Adrenal gland (tissue), 12 donors: Measurements from ENCODE around the gene ATXN7L1. TPM values are rescaled to one million over a fixed set of nuclear protein-coding genes. Genes with fewer than 3 reads are reported as not detected.

Experiments used
- DNase-seq, 7 donors: peaks; one replicate each; pipeline ENCODE4 v3.0.0-alpha.2; 2019 to 2020
- H3K27ac ChIP-seq, 5 donors: fragments of 200-600 bp; sonication (generic) in 4 of 5; 1 replicate in 3 of 5; 2 replicates in 2 of 5; pipeline versions ENCODE4 v1.5.1 to v1.8.0; 2016 to 2020; ENCODE audit warnings: mild to moderate bottlenecking in 1 of 5
- H3K27me3 ChIP-seq: fragments of 200-600 bp; 2 replicates; pipeline ENCODE4 v1.8.0; 2021
- H3K36me3 ChIP-seq, 2 donors: fragments of 200-600 bp; replicated peaks in 1 of 2; 1 replicate in 1 of 2; 2 replicates in 1 of 2; pipeline versions ENCODE4 v1.5.1 to v1.8.0; 2018 to 2022
- H3K4me1 ChIP-seq, 2 donors: fragments of 200-600 bp; replicated peaks in 1 of 2; 1 replicate in 1 of 2; 2 replicates in 1 of 2; pipeline versions ENCODE4 v1.5.1 to v1.8.0; 2018 to 2021
- H3K4me3 ChIP-seq, 4 donors: fragments of 200-600 bp; sonication (generic) in 3 of 4; one replicate each; pipeline ENCODE4 v1.5.1; 2016 to 2018
- H3K9me3 ChIP-seq, 3 donors: fragments of 200-600 bp; sonication (generic) in 1 of 3; replicated peaks in 1 of 3; 1 replicate in 2 of 3; 2 replicates in 1 of 3; pipeline versions ENCODE4 v1.5.1 to v1.8.0; 2016 to 2021
- CTCF ChIP-seq, 6 experiments: fragments of 450-650 bp in 4 of 6; fragments of 200-600 bp in 2 of 6; sonication (generic) in 1 of 6; IDR thresholded peaks; 1 replicate in 5 of 6; 2 replicates in 1 of 6; pipeline versions ENCODE4 v1.5.1 to v1.8.0; 2016 to 2021; ENCODE audit warnings: antibody characterized with exemption in 6 of 6, mild to moderate bottlenecking in 2 of 6, moderate library complexity in 1 of 6
- POLR2A ChIP-seq, 2 donors: fragments of 450-650 bp; IDR thresholded peaks; one replicate each; pipeline ENCODE4 v1.6.1; 2017; ENCODE audit warnings: antibody characterized with exemption in 2 of 2, mild to moderate bottlenecking in 2 of 2, moderate library complexity in 1 of 2
- WGBS, 4 donors: extraction: QIAGEN DNeasy Blood & Tissue Kit in 2 of 4; methylation state at CpG; one replicate each; pipeline versions ENCODE4 v1.1.5 to v1.1.7; 2013 to 2017; 5-methylcytosine and 5-hydroxymethylcytosine counted together
- intact Hi-C, 2 donors: fragments of 100-400 bp; cut with DNase I; formaldehyde crosslinking; loops; one replicate each; pipeline versions ENCODE4 v1.14.1 to v1.15.0; 2022 to 2023
- polyA plus RNA-seq, 3 donors: library from polyadenylated mRNA; stranded (reverse); fragments of 200-250 nt in 2 of 3; fragments of 350-450 nt in 1 of 3; fragmentation: Illumina TruSeq in 1 of 3; extraction: RNeasy Lipid Tissue Mini Kit (QIAGEN cat#74804) in 1 of 3; gene quantifications; one replicate each; pipeline ENCODE4 v1.2.3, GENCODE V29; 2013 to 2014
- total RNA-seq, 9 donors: library from RNA; depleted of rRNA in 4 of 9; stranded (reverse); fragments of >200 nt in 4 of 9; fragments of 120-200 nt in 1 of 9; fragmentation: NEBNext Ultra II Directional in 1 of 9; extraction: Animal tissue kit (Norgen Biotek cat#: 25700) in 1 of 9; gene quantifications; one replicate each; pipeline versions ENCODE4 v1.1.0 to v1.2.4, GENCODE V29; 2013 to 2023
- donor health status: healthy with polysubstance abuse.
- donor health status: Bipolar disorder and iron deficiency.
- donor health status: DM: yes; HTN: yes; CAD: no.
- donor health status: DM: no; HTN: no; CAD: no.
- donor health status: DM: no; HTN: no; CAD: no.
- donor health status: DM: yes; HTN: yes; CAD: no.

ATXN7L1 gene
- total and polyA plus RNA-seq, 12 donors: 3.6 to 24.6 (median 9.0) TPM

- H3K9me3 ChIP-seq: no peaks in the 10 kb centered on the region
- H3K4me1 ChIP-seq: peaks cover 15 to 20% of the 10 kb centered on the region in 2 donors
- TF ChIP-seq CTCF (IDR thresholded peaks at IDR 0.05): no peak
- no peak for TF ChIP-seq POLR2A (IDR thresholded peaks at IDR 0.05)
Observed at GRCh38 chr7:105879782-105880181, 3.4 kb upstream of the ATXN7L1 start.

GRCh38 chr7:105878746-105879605 lies 2.6 kb upstream of the ATXN7L1 start:
- no peak for TF ChIP-seq CTCF (IDR thresholded peaks at IDR 0.05)
- Histone ChIP-seq H3K9me3 (no peaks in the 10 kb centered on the region), H3K27ac (no peak overlapping the region), H3K36me3 (no peaks in the 10 kb centered on the region), H3K4me3 (no peak overlapping the region), H3K27me3 (no peaks in the 10 kb centered on the region), H3K4me1 (peaks cover 16 to 23% of the 10 kb centered on the region in 2 donors)
- intact Hi-C loops: loop anchor here (5.0 to 10.0 kb wide), 3 partner anchors 114 to 224 kb away; no protein-coding TSS in a partner anchor
- WGBS, 4 donors: 85 to 95% (median 92%) methylated on average over 2 of the region's 2 CpGs
- no peak for DNase-seq

More at GRCh38 chr7:105879782-105880181, 3.4 kb upstream of the ATXN7L1 start:
- intact Hi-C loops: loop anchor here (5.0 to 10.0 kb wide), 3 partner anchors 115 to 225 kb away; no protein-coding TSS in a partner anchor
- Histone ChIP-seq H3K27ac (no peak overlapping the region), H3K27me3 (no peaks in the 10 kb centered on the region), H3K4me3 (no peak overlapping the region), H3K36me3 (no peaks in the 10 kb centered on the region)
- DNase-seq: no peak
- WGBS, 4 donors: 90 to 98% (median 97%) methylated on average over 2 of the region's 2 CpGs

- TF ChIP-seq POLR2A (IDR thresholded peaks at IDR 0.05) (no peak), CTCF (IDR thresholded peaks at IDR 0.05) (no peak)
- no peaks in the 10 kb centered on the region for H3K9me3 ChIP-seq
- H3K4me1 ChIP-seq: peaks cover 16 to 20% of the 10 kb centered on the region in 2 donors
- peak overlapping the region in 1 of 5 donors; percentile 39 for H3K27ac ChIP-seq
- no peaks in the 10 kb centered on the region for H3K27me3 ChIP-seq
- 76 to 90% (median 84%) methylated on average over 10 of the region's 10 CpGs for WGBS, 4 donors
- no peak for DNase-seq
- H3K36me3 ChIP-seq: no peaks in the 10 kb centered on the region
- intact Hi-C loops: loop anchor here (5.0 to 10.0 kb wide), 3 partner anchors 113 to 223 kb away; no protein-coding TSS in a partner anchor
- peak overlapping the region in 2 of 4 donors; percentile 69 to 72 for H3K4me3 ChIP-seq
Observed at GRCh38 chr7:105877736-105878135, 1.3 kb upstream of the ATXN7L1 start.

GRCh38 chr7:105876964-105877601 lies 684 bp upstream of the ATXN7L1 start:
- 1 to 10% (median 3%) methylated on average over 3 to 42 of the region's 42 CpGs for WGBS, 4 donors
- intact Hi-C loops: loop anchor here (5.0 to 10.0 kb wide), 3 partner anchors 112 to 222 kb away; no protein-coding TSS in a partner anchor
- H3K27ac ChIP-seq: peak overlapping the region in 3 of 5 donors; percentile 39 to 96 (median 39)
- H3K4me3 ChIP-seq: peak overlapping the region in 2 of 4 donors; percentile 69 to 72
- TF ChIP-seq POLR2A (IDR thresholded peaks at IDR 0.05): no peak
- TF ChIP-seq CTCF (IDR thresholded peaks at IDR 0.05): no peak
- no peaks in the 10 kb centered on the region for H3K36me3 ChIP-seq
- peak; percentile 41 to 69 (median 52) for DNase-seq
- H3K4me1 ChIP-seq: peaks cover 16 to 20% of the 10 kb centered on the region in 2 donors
- no peaks in the 10 kb centered on the region for H3K9me3 ChIP-seq
- no peaks in the 10 kb centered on the region for H3K27me3 ChIP-seq
